Renal cortex interstitium (tissue), 11 donors: ENCODE data around the gene DRAXIN. TPM values are rescaled to one million over a fixed set of nuclear protein-coding genes. Genes with fewer than 3 reads are reported as not detected.

Source experiments
- DNase-seq, 11 donors: peaks; one replicate each; pipeline ENCODE4 v3.0.0-alpha.2; 2013; ENCODE audit warnings: low read depth in 9 of 11, low spot score in 4 of 11; ENCODE audit errors: extremely low read depth in 1 of 11
- polyA plus RNA-seq, 3 donors: library from polyadenylated mRNA; unstranded; fragments of 120-200 nt; gene quantifications; one replicate each; pipeline ENCODE4 v1.2.1, GENCODE V29; 2013; ENCODE audit not compliant: insufficient read length in 3 of 3

DRAXIN gene
- polyA plus RNA-seq, 3 donors: 1.1 to 1.4 (median 1.2) TPM

DNA sequence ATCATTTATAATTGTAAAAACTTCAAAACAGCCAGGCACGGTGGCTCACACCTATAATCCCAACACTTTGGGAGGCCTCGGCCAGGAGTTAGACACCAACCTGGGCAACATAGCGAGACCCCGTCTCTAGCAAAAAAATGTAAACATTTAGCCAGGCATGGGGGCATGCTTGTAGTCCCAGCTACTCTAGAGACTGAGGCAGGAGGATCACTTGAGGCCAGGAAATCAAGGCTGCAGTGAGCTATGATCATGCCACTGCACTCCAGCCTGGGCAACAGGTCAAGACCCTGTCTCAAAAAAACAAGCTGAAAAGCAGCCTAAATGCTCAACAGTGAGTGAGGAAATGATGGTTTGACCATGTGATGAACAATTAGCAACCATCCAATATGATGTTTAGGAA lies 77.8 kb downstream of the DRAXIN start:
- no peak for DNase-seq

DNA sequence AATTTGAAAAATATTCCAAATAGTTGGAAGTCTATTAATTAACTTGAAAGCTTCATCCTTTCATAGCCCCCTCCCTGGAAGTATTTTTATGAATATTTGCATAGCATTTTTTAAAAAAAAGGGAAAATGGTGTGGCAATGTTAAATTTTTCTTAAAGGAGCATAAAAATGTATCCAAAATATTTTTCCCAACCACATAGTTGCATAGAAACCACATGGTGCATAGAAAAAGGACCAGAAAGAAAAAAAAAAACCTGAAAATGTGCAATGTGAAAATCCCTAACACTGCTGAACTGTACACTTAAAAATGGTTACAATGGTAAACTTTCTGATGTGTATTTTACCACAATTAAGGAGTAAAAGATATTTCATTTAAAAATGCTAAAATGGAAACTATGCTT lies 78.5 kb downstream of the DRAXIN start:
- DNase-seq: no peak

DNA sequence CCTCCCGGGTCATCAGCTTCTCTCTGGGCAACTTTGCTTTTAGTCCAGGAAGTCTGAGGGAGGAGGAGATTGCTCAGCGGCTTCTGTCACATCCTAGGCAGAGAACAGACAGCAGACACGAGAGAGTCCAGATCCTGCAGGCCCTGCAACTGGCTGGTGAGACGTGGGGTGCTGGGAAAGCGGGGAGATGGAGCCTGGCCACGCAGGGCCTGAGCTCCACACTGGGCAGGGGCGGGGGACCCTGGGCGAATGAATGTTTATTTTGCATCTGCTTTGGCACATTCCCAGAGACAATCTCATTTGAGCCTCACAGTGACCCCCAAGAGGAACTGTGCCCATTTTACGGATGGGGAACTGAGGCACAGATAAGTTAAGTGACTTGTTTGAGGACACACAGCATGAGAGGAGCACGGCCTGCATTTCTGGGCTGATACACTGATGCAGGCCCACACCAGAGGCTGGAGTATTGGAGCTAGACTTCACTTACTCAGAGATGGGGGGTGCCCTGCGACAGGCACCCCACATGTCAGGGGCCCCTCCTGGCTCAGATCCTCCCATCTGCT lies 80.1 kb downstream of the DRAXIN start:
- DNase-seq: no peak

DNA sequence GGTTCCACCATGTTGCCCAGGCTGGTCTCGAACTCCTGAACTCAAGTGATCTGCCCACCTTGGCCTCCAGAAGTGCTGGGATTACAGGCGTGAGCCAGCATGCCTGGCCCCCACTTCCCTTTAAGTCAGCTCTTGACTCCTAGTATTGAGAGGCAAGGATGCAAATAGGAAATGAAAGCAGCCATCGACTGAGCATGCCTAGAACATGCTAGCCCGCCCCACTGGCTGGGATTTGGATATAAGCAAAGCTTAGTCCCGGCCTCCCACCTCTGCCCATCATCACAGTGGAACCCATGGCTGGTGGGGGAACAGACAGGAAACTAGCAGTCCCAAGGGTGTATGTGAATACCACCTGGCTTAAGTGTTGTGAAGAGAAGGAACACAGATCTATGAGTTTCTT lies 80.9 kb downstream of the DRAXIN start:
- no peak for DNase-seq

DNA sequence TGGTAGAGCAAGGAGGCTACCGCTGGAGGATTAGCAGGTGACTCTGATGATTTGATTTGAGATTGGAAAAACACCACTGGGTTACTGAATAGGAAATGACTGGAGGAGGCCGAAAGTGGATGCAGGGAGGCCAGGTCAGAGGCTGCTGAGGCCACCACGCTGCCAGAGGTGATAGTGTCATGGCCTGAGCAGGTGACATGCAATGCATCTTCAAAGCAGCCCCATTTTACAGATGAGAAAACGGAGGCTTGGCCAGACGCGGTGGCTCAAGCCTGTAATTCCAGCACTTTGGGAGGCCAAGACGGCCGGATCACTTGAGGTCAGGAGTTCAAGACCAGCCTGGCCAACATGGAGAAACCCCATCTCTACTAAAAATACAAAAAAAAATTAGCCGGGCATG lies 83.2 kb downstream of the DRAXIN start:
- DNase-seq: no peak

Other genes starting within 250 kb of the DRAXIN start
- 1 to 10 TPM in 2 of 3 donors, under 1 TPM in 1; 0.72 to 2.1 (median 1.8) TPM for gene DISP3, start 212.6 kb upstream of the DRAXIN start, polyA plus RNA-seq
- 1 to 10 TPM; 1.1 to 2.0 (median 1.7) TPM for gene FBXO2, start 37.3 kb upstream of the DRAXIN start, polyA plus RNA-seq
- 10 to 100 TPM; 13.7 to 20.4 (median 17.9) TPM for gene FBXO44, start 36.8 kb upstream of the DRAXIN start, polyA plus RNA-seq
- gene FBXO6, start 27.5 kb upstream of the DRAXIN start, polyA plus RNA-seq: 1 to 10 TPM; 2.9 to 6.0 (median 5.2) TPM
- gene MAD2L2, start 10.6 kb upstream of the DRAXIN start, polyA plus RNA-seq: 10 to 100 TPM; 41.1 to 52.2 (median 44.7) TPM
- 10 to 100 TPM; 33.2 to 50.2 (median 50.0) TPM for gene AGTRAP, start 44.4 kb downstream of the DRAXIN start, polyA plus RNA-seq
- under 1 TPM in 1 of 3 donors, not detected in 2; 0.32 TPM for gene C1orf167, start 70.5 kb downstream of the DRAXIN start, polyA plus RNA-seq
- 10 to 100 TPM; 18.1 to 24.7 (median 20.5) TPM for gene MTHFR, start 114.3 kb downstream of the DRAXIN start, polyA plus RNA-seq
- 10 to 100 TPM; 18.5 to 27.3 (median 19.1) TPM for gene CLCN6, start 114.5 kb downstream of the DRAXIN start, polyA plus RNA-seq
- gene NPPA, start 156.1 kb downstream of the DRAXIN start, polyA plus RNA-seq: under 1 TPM; 0.33 to 0.85 (median 0.50) TPM
- not detected for gene NPPB, start 167.2 kb downstream of the DRAXIN start, polyA plus RNA-seq
- 10 to 100 TPM; 36.7 to 47.8 (median 47.4) TPM for gene KIAA2013, start 234.7 kb downstream of the DRAXIN start, polyA plus RNA-seq
- gene PLOD1, start 243.0 kb downstream of the DRAXIN start, polyA plus RNA-seq: 100 to 1,000 TPM in 1 of 3 donors, 10 to 100 TPM in 2; 92.9 to 115 (median 94.0) TPM